GM19238 (cell line): ENCODE data around the gene INPP5A.
"Not testable (repeated sequence)": the region's sequence is repeated elsewhere in the genome, so short reads cannot be mapped to it uniquely, and the experiment has no call there.

ENCODE experiments used
- DNase-seq: peaks from one replicate; pipeline ENCODE4 v3.0.0; 2011; ENCODE audit warnings: low spot score; ENCODE audit not compliant: insufficient read length

Gene INPP5A

DNA sequence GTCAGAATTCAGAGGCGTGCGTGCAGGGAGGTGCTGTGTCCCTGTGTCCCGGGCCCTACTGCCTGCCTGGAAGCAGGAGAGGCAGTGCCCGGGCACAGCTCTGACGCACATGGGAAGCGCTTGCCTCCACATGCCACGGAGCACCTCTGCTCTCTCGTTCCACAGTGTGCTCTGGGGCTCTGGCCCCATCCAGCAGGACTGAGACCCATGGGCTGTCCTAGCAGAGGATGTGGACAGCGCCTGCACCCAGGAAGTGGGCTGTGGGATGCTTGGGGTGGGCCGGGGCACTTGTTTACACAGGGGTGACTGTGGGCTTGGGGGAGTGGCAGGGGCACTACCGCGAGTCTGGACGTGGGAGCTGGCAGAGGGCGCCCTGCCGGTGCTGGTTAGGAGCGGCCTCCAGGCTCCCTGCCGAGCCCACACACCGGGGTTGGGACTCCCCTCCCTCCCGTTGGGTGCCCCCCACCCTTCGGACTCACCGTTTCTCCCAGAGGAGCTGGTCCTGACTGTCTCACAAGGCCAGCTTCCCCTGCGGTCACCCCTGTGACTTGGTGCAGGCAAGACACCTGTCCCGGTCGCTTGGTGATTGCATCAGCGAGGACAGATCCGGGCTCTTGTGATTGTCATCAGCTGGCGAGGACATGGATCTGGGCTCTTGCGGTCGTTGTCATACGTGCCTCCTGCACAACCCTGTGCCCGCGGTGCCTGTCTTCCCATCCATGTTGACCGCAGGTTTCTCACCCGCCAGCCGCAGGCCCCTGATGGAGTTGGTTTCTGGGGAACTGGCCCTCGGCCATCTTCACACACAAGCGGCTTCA is 165.2 kb downstream of the INPP5A start:
- DNase-seq = no peak

DNA sequence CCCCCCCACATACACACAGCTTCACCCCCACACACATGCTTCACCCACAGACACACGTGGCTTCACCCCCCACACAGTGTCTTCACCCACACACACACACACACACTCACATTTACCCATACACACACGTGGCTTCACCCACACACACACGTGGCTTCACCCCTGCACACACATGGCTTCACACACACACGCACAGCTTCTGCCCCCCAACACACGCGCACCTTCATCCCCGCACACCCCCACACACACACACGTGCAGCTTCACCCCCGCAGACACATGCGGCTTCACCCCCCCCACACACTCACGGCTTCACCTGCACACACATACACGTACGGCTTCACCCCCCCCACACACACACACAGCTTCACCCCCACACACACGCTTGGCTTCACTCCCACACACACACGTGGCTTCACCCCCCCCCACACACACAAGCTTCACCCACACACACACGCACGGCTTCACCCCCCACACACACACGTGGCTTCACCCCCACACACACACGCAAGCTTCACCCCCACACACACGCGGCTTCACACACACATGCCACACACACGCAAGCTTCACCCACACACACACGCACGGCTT is 165.9 kb downstream of the INPP5A start:
- no peak for DNase-seq

DNA sequence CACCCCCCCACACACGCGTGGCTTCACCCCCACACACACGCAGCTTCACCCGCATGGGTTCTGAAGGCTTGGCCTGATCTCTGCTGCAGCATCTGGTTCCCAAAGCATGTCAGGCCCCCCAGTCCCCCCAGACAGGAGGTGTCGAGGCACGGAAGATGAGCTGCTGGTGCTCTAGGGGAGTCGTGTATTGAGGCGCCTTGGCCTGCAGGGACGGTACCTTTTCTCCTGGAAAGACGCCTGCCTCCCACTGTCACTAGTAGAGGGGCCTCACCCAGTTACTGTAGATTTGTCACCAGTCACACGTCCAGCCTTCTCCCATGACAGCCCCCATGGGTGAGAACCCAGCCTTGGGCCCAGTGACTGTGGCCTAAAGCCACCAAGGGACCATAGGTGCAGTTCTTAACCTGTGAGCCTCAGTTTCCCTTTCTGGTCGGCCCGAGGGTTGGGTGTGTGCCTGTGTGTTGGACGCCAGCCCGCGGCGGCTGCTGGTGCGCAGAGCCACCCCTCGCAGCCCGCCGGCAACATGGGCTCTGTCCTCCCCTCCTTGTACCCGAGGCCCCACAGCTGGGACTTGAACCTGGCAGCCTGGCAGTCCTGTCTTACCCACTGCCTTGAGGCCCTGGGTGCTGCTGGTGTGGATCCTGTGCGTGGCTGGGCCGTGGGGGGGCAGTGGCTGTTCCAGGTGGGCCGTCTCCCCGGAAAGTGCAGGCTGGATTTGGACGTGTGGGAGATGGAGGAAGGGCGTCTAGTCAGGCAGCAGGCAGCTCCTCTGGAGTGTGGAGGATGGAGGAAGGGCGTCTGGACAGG is 166.6 kb downstream of the INPP5A start:
- DNase-seq = no peak

DNA sequence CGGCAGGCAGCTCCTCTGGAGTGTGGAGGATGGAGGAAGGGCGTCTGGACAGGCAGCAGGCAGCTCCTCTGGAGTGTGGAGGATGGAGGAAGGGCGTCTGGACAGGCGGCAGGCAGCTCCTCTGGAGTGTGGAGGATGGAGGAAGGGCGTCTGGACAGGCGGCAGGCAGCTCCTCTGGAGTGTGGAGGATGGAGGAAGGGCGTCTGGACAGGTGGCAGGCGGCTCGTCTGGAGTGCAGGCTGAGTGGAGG is 167.2 kb downstream of the INPP5A start:
- not testable (repeated sequence) for DNase-seq

DNA sequence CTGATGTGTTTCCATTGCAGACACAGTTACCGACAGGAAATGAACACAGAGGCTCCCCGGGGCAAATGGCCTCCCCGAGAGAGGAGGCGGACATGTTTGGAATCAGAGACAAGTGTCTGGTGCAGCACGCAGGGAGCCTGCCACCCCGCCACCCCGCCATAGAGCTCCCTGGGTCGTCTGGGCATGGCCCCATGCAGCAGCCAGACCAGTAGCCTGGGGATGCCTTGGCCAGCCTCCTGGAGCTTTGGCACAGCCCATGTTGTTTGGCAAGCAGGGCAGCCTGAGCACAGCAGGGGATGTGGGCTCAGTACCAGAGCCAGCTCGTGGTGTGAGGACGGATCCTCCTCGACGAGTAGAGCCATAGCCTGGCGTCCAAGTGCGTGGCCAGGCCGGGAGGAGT is 167.6 kb downstream of the INPP5A start:
- DNase-seq = no peak

DNA sequence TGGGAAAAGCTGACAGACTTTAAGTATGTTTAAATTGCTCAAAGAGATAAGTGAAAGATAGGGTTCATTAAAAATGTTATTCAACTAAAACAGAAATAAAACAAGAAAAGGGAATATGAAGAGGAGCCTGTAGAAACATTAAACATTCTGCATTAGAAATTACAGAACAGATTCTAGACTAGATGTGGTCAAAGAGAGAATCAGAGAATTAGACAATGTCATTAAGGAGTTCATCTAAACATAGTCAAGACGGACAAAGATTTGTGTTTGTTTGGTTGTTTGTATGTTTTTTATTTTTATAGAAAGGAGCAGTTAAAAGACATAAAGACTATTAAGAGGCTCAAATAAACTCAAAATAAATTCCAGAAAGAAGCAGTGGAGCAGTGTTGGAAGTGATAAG is 168.4 kb downstream of the INPP5A start:
- no peak for DNase-seq

DNA sequence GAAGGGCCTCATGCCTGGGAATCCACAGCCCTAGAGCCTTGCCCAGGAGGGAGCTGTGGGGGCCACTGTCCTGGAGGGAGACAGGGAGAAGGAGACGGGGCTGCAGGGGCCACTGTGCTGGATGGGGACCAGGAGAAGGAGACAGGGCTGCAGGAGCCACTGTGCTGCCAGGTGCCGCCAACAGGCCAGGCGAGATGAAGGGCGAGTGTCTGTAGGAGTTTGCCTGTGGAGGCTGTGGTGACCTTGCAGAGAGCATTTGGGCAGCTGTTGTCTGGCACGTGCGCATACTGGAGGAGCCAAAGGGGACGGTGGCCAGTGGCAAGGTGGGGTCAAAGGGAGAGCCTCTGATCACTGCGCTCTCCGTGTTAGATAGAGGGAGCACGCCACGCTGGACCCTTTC is 169.1 kb downstream of the INPP5A start:
- no peak for DNase-seq

DNA sequence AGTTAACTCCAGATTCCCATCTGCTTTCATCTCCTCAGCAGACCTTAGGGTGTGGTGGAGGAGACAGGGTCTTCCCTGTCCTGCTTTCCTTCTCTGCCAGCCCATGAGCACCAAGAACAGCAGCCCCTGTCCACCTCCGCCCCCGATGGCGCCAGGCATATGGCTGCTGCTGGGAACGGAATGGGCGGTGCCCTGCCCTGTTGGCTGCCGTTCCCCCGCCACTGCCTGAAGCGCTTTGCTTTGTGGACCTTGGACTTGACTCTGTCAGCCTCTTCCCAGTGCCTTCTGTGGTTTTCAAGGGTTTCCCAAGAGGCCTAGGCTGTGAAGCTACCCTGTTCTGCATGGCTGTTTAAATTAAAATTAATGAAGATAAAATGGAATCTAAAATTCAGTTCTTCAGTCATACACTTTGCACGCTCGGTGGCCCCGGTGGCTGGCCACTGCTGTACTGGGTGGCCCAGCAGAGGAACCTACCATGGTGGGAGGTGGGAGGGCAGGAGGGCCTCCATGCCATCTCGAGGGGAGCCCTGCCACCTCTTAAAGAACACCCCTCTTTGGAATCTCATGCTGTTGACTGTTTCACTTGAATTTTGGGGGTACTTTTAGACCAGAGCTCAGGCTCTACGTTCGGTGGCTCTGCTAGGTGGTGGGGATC is 169.7 kb downstream of the INPP5A start:
- no peak for DNase-seq

DNA sequence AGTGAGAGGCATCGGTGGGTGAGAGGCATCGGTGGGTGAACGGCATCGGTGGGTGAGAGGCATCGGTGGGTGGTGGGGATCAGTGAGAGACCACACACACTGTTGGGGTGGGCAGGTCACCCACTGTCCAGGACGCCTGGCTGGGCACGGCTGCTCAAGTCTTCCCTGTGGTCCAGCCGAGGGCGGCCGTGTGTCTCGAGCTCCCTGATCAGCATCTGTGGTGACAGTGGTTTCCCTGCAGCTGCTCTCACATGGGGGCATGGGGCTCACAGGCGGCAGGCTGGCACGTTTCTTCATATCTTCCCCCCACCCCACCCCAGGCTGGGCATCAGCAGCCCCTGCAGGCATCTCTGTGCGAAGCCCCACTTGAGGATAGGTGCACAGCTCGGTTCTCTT is 170.2 kb downstream of the INPP5A start:
- no peak for DNase-seq

DNA sequence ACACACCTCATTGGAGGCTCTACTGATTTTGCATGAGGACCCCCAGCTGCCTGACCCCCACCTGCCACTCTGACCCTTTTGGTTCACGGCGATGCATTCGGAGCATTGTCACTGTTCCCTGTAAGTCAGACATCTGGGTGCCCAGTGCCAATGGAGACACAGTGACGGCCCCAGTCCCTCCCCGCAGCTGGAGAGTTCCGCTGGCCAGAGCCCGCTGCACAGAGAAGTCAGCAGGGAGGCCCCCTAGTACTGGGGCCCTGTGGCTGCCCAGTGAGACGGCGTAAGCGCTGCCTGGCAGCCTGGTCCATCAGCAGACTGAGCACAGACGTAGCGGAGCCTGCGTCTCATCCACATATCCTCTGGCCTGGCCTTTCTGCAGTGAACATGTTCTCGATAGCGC is 170.9 kb downstream of the INPP5A start:
- DNase-seq = no peak

DNA sequence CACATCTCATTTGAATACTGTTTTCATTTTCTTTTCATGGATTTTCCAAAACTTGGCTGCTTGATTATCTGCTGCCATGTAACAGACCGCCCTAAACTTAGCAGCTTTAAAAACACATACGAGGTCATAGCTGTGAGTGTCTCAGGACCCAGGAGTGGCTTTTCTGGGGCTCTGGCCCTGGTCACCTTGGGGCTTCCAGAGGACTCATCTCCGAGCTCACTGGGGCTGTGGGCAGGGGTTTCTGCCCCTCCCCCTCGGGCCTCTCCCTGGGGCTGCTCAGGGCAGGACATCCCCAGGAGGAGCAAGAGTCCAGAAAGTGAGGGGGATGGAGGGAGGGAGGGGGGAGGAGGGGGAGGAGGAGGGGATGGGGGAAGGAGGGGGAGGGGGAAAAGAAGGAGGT is 171.3 kb downstream of the INPP5A start:
- DNase-seq = no peak

DNA sequence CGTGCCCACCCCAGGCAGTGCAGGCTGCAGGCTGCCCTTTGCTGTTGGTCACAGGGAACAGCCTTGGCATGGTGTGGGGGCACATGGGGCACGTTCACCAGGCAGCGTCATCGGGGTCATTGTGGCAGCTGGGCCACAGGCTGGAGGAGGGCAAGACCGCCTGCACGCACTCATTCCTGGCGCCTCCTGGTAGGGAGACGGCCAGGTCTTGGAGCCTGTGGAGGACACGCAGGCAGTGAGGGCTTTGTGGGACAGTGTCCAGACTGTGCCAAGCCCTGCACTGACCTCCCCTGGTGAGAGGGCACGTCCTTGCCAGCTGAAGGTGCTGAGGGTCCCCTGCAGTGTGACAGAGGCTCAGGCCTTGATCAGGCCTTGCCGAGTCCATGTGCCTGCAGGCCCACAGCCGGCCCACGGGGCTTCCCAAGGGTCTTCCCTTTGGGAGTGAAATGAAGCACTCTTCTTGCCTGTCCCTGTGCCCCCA is 171.9 kb downstream of the INPP5A start:
- no peak for DNase-seq

DNA sequence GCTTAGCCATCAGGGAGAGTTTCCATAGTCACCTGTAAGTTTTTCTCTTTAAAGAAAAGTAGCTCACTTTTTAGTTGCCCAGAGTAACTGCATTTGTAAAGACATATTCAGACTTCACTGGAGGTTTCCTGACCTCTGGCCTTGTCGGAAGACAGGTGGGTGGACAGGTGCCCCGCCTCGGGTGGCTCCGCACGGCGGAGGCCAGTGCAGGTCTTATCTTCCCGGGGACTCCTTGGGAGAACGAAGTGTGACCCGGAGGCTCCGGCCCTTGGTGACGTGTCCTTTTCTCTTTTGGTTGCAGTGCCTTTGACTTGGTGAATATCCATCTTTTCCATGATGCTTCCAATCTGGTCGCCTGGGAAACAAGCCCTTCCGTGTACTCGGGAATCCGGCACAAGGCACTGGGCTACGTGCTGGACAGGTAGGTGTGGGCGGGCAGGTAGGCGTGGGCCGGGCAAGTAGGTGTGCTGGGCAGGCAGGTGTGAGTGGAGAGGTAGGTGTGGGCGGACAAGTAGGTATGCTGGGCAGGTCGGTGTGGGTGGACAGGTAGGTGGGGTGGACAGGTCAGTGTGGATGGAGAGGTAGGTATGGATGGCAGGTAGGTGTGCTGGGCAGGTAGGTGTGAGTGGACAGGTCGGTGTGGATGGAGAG is 172.6 kb downstream of the INPP5A start:
- DNase-seq = no peak

DNA sequence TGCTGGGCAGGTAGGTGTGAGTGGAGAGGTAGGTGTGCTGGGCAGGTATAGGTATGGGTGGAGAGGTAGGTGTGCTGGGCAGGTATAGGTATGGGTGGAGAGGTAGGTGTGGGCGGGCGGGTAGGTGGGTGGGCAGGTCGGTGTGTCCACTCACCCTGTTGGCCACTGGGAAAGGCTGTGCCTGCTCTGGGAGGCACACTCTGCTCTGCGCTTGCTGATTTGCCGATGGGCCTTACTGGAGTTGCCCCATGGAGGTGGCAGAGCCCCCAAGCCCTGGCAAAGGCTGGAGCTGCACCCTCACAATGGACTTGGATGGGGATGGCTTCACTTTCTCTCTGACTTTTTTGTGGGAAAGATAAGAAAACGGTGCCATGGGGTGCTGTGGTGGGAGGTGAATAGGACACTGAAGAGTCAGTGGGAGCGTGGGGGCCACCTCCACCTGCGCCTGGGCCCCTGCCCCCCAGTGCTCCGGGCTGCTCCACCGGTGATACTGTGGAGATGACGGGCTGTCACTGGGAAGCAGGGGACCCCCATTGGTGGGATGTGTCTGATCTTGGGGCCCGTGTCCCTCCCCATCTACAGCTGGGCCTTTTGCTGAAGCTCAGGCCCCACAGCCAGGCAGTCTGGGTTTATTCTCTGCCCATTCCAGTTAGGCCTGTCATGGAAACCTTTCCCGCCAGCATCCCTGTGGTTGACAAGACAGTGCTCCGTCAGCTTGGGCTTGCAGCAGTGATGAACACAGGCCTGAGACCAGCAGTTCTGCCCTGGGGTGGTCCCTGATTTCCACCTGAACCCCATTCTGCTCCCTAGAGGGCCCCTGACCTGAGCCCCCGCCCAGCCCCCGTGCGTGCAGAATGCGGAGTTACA is 173.4 kb downstream of the INPP5A start:
- DNase-seq = no peak

DNA sequence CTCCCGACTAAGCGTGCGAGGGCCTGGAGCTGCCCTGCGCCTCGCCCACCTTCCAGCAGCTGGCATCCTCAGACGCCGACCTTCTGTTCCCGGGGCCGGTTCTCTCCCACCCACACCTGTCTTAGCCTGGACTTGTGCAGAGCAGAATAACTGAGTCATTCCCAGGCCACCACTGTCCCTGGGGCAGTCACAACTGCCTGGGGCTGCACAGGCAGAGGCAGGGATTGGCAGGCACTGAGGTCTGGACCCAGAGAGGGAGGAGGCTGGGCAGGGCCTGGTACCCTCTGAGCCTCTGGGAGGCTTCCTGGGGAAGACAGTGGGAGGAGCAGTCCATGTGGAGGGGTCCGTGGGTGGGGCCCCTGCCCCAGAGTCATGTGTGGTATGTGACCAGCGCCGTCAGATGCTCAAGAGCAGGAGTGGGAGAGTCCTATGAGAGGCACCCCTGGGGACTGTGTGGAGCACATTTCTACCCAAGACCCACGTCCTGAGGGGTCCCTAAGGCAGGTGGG is 174.1 kb downstream of the INPP5A start:
- no peak for DNase-seq

DNA sequence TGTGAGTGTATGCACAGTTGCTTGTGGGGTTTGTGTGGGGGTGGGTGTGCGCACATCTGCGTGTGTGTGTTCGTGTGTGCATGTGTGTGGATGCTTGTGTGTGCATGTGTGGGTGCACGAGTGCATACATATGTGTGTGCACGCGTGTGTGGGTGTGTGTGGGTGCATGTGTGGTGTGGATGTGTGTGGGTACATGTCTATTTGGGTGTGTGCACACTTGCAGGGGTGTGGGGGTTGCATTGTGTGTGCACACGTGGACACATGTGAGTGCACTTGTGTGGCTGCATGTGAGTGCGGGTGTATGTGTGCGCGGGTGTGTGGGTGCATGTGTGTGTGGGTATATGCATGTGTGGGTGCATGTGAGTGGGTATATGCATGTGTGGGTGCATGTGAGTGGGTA is 174.7 kb downstream of the INPP5A start:
- DNase-seq = no peak

DNA sequence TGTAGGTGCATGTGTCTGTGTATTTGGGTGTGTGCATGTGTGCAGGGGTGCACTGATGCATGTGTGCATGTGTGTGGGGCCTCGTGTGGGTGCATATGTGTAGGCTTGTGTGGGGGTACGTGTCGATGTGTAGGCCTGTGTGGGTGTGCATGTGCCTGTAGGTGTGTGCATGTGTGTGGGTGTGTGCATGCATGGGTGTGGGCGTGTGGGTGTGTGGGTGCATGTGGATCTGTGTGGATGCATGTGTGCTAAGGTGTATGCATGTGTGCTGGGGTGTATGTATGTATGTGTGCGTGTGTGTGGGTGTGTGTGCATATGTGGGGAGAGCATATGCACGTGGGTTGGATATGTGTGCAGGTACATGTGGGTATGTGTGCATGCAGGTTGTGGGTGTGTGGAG is 175.2 kb downstream of the INPP5A start:
- no peak for DNase-seq

DNA sequence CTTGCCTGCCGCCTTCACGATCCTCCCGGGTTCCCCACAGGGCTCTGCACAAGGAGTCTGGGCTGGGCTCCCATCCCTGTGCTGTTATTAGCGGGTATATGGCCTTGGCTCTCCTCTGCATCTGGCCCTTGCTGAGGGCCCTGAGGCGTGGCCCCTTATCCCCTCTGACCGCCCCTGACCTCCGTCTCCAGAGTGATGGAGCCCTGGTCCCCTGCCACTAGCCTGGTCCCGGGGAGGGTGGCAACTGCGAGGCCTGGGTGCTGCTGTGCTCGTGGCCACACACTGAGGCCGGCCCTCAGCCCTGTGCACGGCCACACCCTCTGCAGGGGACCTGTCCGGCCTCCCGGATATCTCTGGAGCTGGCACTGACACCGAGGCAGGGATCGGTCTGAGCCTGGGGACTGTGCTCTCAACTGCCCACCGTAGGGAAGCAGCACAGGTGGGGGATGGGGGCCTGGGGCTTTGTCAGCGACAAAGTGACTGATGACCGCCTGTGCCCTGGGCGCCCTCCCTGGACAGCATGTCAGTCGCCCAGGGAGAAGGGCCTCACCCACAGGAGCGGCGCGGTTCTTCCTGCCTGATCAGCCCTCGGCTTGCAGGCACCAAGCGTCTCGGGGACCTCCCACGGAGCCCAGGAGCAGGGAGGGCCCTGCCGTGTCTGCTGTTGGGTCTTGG is 176.0 kb downstream of the INPP5A start:
- DNase-seq = no peak

DNA sequence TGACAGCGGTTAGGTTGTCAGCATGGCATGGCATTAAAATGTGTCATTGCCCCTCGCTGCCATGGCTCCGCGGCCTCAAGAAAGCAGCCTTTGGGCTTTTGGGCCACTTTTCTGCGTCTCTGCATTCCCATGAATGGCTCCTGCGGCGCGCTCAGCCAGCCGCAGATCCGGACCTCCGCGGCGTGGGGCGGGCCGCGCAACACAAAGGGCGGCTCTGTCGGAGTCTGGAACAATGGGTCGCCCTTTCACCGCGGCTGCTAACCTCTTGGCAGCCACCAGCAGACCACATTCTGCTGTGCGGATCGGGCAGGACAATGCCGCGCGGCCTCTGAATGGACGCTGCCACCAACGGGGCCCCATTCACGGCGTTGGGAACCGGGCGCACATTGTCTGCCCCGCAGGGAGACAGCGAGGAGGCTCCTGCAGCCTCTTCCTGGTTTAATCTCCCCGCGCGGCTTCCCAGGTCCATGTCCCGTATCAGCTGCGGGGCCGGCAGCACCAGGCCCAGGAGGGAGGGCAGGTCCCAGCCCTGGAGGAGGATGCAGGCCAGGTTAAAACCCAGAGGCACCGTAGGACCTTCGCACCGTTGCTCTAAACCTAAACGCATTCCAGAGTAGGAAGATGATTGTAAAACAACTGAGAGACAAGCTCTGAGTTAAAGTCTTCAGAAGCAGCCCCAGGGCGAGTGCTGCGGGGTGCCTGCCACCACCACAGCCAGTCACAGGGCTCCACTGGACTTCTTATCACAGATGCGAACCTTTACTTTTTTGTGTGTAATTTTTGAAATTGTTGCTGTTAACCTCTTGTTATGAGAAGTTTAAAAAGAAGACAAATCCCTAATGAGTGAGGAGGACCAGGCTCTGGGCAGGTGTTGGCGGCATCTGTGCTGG is 176.8 kb downstream of the INPP5A start:
- no peak for DNase-seq
